GM12892 (cell line): ENCODE data around the gene NFKBIZ.

Experiments
- POLR2A ChIP-seq: IDR thresholded peaks from 2 replicates; pipeline ENCODE4 v1.6.1; 2011; ENCODE audit warnings: low read depth, low read length, control low read depth
- POLR2AphosphoS5 ChIP-seq: IDR thresholded peaks from 2 replicates; pipeline ENCODE4 v1.6.1; 2011; ENCODE audit warnings: low read depth, low read length, control low read depth
- TAF1 ChIP-seq: IDR thresholded peaks from 2 replicates; pipeline ENCODE4 v1.6.1; 2011; ENCODE audit warnings: low read depth, mild to moderate bottlenecking, control low read depth, low read length, borderline replicate concordance

DNA sequence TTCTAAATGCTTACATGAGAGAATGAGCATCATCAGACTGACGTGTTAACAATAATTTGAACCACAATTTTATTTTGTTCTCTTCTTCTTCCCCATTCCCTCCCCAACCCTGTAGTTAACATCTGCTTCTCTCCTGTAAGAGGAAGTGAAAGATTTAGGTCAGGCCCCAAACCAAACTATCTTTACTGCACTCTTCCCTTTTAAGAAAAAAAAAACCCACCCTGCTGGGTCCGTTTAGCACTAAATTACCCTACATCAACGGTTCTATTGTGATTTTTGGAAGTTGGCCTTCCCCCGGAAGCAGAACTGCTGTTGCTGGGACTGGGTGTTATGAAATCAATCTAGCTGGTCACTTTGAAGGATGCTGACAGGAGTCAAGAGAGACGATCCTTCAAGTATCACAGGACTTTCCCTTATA, 49.4 kb downstream of the NFKBIZ start:
- TF ChIP-seq POLR2A: no peak
- TF ChIP-seq POLR2AphosphoS5: no peak
- TF ChIP-seq TAF1: no peak
